DOHH2 (cell line): ENCODE data around the gene LORICRIN.

Experiments
- EZH2phosphoT487 ChIP-seq: fragments of 200-600 bp; sonication (generic); IDR thresholded peaks from 2 replicates; pipeline ENCODE4 v1.6.1; 2017; ENCODE audit warnings: borderline replicate concordance, mild to moderate bottlenecking, antibody characterized with exemption, low read length, moderate library complexity, mixed read lengths
- TF ChIP-seq, protein P1 (sequence below): fragments of 200-600 bp; sonication (generic); IDR thresholded peaks from one replicate; pipeline ENCODE4 v1.5.1; 2014; ENCODE audit warnings: antibody characterized with exemption, mild to moderate bottlenecking, low read depth, low read length; ENCODE audit not compliant: poor library complexity, severe bottlenecking

DNA sequence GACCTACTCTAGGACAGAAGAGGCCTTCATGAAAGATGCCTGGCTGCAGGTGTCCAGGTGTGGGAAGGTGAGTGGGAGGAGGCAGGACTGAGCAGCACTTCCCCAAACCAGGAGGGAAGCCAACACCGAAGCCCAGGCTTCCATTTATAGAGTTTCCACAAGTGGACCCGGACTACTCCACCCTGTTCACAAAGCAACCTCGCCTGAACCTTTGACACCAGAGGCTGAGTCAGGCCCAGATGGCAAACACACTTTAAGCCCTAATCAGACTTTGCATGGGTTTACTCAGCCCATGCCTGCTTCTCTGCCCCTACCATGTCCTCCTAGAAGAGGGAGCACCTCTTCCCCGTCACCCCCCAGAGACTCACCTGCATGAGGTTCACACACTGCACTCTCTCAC lies 28.1 kb upstream of the LORICRIN start:
- TF ChIP-seq, protein P1, sequence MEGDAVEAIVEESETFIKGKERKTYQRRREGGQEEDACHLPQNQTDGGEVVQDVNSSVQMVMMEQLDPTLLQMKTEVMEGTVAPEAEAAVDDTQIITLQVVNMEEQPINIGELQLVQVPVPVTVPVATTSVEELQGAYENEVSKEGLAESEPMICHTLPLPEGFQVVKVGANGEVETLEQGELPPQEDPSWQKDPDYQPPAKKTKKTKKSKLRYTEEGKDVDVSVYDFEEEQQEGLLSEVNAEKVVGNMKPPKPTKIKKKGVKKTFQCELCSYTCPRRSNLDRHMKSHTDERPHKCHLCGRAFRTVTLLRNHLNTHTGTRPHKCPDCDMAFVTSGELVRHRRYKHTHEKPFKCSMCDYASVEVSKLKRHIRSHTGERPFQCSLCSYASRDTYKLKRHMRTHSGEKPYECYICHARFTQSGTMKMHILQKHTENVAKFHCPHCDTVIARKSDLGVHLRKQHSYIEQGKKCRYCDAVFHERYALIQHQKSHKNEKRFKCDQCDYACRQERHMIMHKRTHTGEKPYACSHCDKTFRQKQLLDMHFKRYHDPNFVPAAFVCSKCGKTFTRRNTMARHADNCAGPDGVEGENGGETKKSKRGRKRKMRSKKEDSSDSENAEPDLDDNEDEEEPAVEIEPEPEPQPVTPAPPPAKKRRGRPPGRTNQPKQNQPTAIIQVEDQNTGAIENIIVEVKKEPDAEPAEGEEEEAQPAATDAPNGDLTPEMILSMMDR, result no peak
- TF ChIP-seq EZH2phosphoT487, result no peak
